Stimulated activated CD8-positive, alpha-beta memory T cell treated with anti-CD3 and anti-CD28 coated beads, Interleukin-7, amount 100 ng/mL, for 4 hours (primary cell): Measurements from ENCODE around the gene SNRNP70.
"Not testable (repeated sequence)": the region's sequence is repeated elsewhere in the genome, so short reads cannot be mapped to it uniquely, and the experiment has no call there.

Source experiments
- DNase-seq, 2 donors: peaks; one replicate each; pipeline ENCODE4 v3.0.0-alpha.2; 2020; ENCODE audit warnings: low read depth in 2 of 2

The SNRNP70 gene

DNA sequence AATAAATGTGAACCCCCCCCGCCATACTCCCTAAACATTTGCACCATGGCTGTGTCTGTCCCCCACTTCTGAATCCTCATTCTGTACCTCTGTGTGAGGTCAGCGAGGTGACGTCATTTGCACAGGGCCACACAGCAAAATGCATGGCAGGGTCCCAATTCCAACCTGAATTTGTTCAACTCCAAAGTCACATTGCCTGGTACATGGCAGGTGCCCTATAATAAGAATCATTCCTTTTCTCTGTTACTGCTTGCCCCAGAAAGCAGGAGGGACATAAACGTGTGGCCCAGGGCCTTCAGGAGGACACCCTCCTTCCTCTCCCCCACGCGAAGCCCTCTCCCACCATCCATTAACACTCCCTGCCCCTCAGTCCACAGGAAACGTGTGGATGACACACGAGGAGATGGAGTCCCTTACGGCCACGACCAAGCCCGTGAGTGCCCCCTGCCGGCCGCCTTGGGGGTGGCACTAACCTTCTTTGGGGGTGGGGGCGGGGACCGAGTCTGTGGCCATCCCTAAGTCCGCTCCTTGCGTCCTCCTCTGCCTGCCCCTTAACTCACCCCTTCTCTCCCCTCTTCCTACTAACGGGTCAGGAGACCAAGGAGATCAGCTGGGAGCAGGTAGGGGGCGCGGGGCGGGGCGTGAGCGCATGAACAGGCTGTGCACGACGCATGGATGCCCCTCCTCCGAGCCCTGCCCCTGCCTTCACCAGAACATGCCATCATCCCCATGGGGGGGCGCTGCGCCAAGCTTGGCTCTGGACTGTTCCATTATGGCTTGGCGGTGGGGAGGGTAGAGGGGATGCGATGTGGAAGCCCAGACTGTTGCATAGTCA is 60.5 kb downstream of the SNRNP70 start:
- DNase-seq, result peak; percentile 48 to 49

DNA sequence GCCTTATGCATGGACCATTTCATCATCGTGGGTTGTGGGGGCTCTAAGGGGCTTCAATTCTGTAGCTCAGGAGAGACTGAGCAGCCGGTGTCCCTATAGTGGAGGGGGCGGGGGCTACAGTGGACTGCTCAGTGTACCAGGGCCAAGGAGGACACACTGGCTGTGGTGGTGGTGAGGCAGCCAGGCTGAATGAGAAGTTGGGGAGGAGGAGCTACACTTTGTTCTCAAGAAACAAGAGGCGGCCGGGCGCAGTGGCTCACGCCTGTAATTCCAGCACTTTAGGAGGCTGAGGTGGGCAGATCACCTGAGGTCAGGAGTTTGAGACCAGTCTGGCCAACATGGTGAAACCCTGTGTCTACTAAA is 61.1 kb downstream of the SNRNP70 start:
- DNase-seq, result not testable (repeated sequence)

GRCh38 chr19:49148044-49148682 is 62.9 kb downstream of the SNRNP70 start:
- no peak for DNase-seq

DNA sequence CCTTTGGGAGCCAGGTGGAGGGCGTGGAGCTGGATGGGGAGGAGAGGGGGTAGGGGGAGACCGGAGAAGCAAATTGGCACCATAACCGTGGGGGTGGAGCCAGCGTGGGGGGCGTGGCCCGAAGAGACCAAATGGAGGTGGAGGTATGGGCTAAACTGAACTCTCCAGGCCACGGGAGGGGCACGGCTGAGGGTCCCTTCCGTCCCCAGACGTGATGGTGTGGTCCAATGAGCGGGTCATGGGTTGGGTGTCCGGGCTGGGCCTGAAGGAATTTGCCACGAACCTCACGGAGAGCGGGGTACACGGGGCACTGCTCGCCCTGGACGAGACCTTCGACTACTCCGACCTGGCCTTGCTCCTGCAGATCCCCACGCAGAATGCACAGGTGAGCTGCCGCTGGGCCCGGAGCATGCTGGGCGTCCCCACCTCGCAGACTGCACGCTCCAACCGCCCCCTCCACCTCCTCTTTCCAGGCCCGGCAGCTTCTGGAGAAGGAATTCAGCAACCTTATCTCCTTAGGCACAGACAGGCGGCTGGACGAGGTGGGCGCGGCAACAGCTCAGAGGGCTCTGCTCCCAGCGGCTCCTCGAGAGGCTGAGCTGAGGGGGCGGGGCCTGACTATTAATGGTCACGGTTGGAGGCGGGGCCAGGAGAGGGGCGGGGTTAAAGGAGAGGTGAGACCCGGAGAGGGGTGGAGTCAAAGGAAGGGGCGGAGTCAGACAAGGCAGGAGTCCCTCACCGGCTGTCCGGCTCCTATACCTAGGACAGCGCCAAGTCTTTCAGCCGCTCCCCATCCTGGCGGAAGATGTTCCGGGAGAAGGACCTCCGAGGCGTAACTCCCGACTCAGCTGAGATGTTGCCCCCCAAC is 63.8 kb downstream of the SNRNP70 start:
- DNase-seq, result peak; percentile 58 to 61

DNA sequence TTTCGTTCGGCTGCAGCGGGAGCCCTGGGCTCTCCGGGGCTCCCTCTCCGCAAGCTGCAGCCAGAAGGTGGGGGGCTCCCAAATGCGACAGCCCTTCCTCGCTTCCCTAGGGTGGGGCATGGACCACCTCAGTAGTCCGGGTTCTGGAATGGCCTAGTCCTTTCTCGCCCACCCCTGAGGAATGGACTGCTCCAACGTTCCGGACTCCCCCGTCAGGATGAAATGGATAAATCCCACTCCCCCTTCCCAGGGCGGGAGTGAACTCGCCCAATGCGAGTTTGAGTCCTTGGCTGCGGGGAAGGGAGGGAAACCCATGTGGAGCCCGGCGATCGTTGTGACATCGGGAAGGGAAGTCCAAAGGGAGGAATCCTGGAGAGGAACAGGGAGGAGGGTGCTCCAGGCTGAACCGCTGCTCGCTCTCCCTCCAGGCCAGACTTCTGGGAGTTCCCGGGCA is 64.4 kb downstream of the SNRNP70 start:
- no peak for DNase-seq

DNA sequence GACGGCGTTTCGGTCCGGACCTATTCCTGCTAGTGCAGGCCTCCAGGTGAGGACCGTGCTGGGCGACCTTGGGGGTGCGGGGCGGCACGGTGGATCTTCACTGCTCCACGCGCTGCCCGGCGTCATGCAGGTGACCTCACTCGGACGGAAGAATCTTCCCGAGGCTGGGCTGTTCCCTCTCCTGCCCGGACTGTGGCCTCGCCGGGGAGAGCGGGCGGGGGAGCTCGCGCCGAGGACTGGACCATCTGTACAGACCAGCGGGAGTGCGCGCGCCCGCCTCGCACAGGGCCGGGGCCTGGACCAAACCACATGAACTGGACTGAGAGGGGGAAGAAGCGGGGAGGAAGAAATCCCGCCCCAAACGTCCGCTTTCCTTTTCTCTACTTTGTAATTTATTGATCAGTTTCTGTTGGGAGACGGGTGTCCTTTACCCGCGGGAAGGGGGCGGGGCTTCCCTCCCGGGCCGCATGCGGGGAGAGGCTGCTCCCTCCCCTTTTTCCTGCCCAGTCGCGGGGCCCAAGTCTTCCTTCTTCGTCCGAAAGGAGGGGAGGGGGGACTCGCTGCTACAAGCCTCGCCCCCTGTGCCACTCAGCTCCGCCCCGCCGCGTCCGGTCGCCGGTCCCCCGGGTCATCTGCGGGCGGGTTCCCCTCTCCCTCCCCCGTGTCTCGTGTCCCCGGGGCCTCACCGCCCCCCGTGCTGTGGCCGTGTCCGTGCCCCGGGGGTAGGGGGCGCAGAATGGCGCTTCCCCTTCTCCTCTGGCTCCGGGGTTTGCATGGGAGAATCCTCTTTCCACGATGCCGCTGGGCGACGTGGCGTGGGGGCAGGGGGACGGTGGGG is 65.1 kb downstream of the SNRNP70 start:
- DNase-seq, result peak in 1 of 2 donors; percentile 17

- no peak for DNase-seq
These were observed 65.6 kb downstream of the SNRNP70 start for GRCh38 chr19:49150944-49151243.

GRCh38 chr19:49151267-49152118 is 66.2 kb downstream of the SNRNP70 start:
- DNase-seq, result no peak

DNA sequence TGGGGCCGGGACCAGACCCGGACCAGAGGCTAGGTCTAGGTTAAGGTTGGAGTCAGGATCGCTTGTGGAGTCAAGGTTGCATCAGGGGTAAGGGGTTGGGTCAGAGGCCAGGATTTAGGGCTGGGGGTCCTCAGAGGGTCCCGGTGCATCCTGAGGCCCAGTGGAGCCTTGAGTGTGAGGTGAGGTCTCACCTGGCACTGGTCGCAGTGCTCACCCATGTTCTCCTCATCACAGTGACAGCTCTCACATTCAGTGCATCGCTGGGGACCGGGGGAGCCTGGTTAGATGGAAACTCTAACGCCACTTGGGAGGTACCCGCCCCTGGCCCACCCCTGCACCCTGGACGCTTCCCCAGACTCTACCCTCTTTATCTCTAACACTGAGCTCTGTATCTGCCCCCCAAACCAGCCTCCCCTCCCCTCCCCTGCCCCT is 66.9 kb downstream of the SNRNP70 start:
- DNase-seq, result no peak

DNA sequence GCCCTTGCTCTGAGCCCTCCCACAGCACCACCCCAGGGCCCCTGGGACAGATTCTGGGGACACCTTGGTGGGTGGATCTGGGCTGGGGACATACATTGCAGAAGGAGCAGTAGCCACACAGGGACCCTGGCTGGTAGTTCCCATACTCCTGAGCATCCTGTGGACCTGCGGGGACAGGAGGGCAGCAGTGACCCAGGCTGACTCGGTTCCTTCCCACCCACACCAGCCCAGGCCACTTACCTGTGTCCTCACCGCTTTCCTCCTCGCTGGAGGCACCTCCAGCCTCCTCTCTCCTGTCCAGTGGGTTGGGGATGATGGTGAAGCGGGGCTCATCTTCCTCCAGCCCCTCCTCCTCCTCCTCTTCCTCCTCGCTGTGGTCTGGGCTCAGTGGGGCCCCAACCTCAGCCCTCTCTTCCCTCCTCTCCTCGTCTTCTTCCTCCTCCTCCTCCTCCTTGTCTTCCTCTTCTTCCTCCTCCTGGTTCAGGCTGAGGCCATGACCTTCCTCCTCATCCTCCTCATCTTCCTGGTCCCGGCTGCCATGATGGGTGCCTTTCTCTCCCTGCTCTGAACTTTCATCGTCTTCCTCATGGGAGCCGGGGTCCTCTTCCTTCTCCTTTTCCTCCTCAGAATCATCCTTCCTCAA is 68.0 kb downstream of the SNRNP70 start:
- no peak for DNase-seq

- no peak for DNase-seq
These were observed 69.0 kb downstream of the SNRNP70 start for GRCh38 chr19:49154279-49154678.

- no peak for DNase-seq
These were observed 70.0 kb downstream of the SNRNP70 start, which contains the start of gene HRC for GRCh38 chr19:49155005-49155819. HRC (minus strand) TSS chr19:49155396; CDS start chr19:49155237, 159 bp downstream.

GRCh38 chr19:49155820-49156346 is 70.6 kb downstream of the SNRNP70 start:
- no peak for DNase-seq

- no peak for DNase-seq
These were observed 72.4 kb downstream of the SNRNP70 start, which contains the start of gene TRPM4 for GRCh38 chr19:49157445-49158224. TRPM4 (plus strand) TSS chr19:49157792; CDS start chr19:49157867, 75 bp downstream.
